H1 (cell line): Measurements from ENCODE around the gene UBE2E1. TPM values are rescaled to one million over a fixed set of nuclear protein-coding genes. Genes with fewer than 3 reads are reported as not detected.

Experiments
- CTCF ChIA-PET: fragments of 300-600 bp; sonication (Branson Sonifier 250); formaldehyde crosslinking; loops from one replicate; lab custom pipeline; 2021; ENCODE audit not compliant: partially characterized antibody; lab: Charles Lee
- POLR2A ChIA-PET: fragments of 300-600 bp; sonication (Branson Sonifier 250); formaldehyde crosslinking; loops from one replicate; lab custom pipeline; 2021; ENCODE audit warnings: inconsistent platforms; ENCODE audit not compliant: partially characterized antibody; lab: Charles Lee
- DNase-seq, 2 experiments: peaks; one replicate each; pipeline versions ENCODE4 v3.0.0 to v3.0.0-alpha.2; 2010 to 2022; ENCODE audit warnings: low spot score in 2 of 2, low read depth in 1 of 2, mixed read lengths in 1 of 2
- FAIRE-seq: peaks from 2 replicates; lab custom pipeline; 2011; peaks lifted over from hg19 to GRCh38; lab: Jason Lieb, UNC
- H2AFZ ChIP-seq: 2 replicates; pipeline ENCODE4 v1.8.1; 2012; ENCODE audit warnings: low read length, inconsistent platforms
- H2AK5ac ChIP-seq: 2 replicates; pipeline ENCODE4 v1.6.1; 2013; ENCODE audit warnings: low read depth, low read length
- H2BK120ac ChIP-seq: replicated peaks from 2 replicates; pipeline ENCODE3; 2013; ENCODE audit warnings: low read depth, low read length, inconsistent platforms
- H2BK12ac ChIP-seq: 2 replicates; pipeline ENCODE4 v1.6.1; 2013; ENCODE audit warnings: low read depth, low read length
- H2BK15ac ChIP-seq: 2 replicates; pipeline ENCODE4 v1.6.1; 2013; ENCODE audit warnings: low read length
- H2BK20ac ChIP-seq: 2 replicates; pipeline ENCODE4 v1.6.1; 2013; ENCODE audit warnings: low read length
- H2BK5ac ChIP-seq: 2 replicates; pipeline ENCODE4 v1.6.1; 2013; ENCODE audit warnings: low read depth, low read length
- H3K14ac ChIP-seq: 2 replicates; pipeline ENCODE4 v1.6.1; 2013; ENCODE audit warnings: inconsistent platforms; ENCODE audit not compliant: insufficient read length
- H3K18ac ChIP-seq: 2 replicates; pipeline ENCODE4 v1.6.1; 2013; ENCODE audit warnings: low read length; ENCODE audit errors: extremely low read depth
- H3K23ac ChIP-seq: 2 replicates; pipeline ENCODE4 v1.6.1; 2013; ENCODE audit warnings: inconsistent platforms; ENCODE audit not compliant: insufficient read length
- H3K23me2 ChIP-seq: 2 replicates; pipeline ENCODE4 v1.6.1; 2013; ENCODE audit warnings: low read depth, low read length
- H3K27ac ChIP-seq: 2 replicates; pipeline ENCODE4 v1.6.1; 2011; ENCODE audit warnings: low read depth, low read length, inconsistent platforms
- H3K27me3 ChIP-seq, 4 experiments: replicated peaks in 1 of 4; 1 replicate in 1 of 4; 2 replicates in 3 of 4; pipeline versions ENCODE4 v1.6.1 to v1.8.1; 2011 to 2013; ENCODE audit warnings: low read length in 3 of 4, mild to moderate bottlenecking in 3 of 4, inconsistent platforms in 2 of 4, mixed read lengths in 2 of 4, moderate library complexity in 1 of 4; ENCODE audit not compliant: control insufficient read depth in 3 of 4, insufficient read depth in 3 of 4; ENCODE audit errors: extremely low read depth in 1 of 4
- H3K36me3 ChIP-seq, 4 experiments: 2 replicates each; pipeline versions ENCODE4 v1.6.1 to v1.8.1; 2011 to 2013; ENCODE audit warnings: mild to moderate bottlenecking in 4 of 4, low read length in 3 of 4, moderate library complexity in 2 of 4, control low read depth in 1 of 4, inconsistent platforms in 1 of 4; ENCODE audit not compliant: insufficient read depth in 4 of 4, control insufficient read depth in 2 of 4
- H3K4ac ChIP-seq: replicated peaks from 2 replicates; pipeline ENCODE3; 2013; ENCODE audit warnings: low read length, low read depth, mixed read lengths, inconsistent platforms; ENCODE audit not compliant: insufficient read length
- H3K4me1 ChIP-seq, 4 experiments: replicated peaks in 1 of 4; 1 replicate in 1 of 4; 2 replicates in 3 of 4; pipeline versions ENCODE4 v1.6.1 to v1.8.1; 2011 to 2013; ENCODE audit warnings: low read length in 3 of 4, inconsistent platforms in 2 of 4, mixed read lengths in 1 of 4; ENCODE audit not compliant: insufficient read depth in 4 of 4, control insufficient read depth in 3 of 4
- H3K4me2 ChIP-seq, 2 experiments: 2 replicates each; pipeline versions ENCODE4 v1.6.1 to v1.8.1; 2011 to 2013; ENCODE audit warnings: low read depth in 2 of 2, low read length in 2 of 2, control low read depth in 1 of 2, inconsistent platforms in 1 of 2, mild to moderate bottlenecking in 1 of 2; ENCODE audit not compliant: insufficient read depth in 1 of 2
- H3K4me3 ChIP-seq, 4 experiments: fragments of 200-600, 300-600 bp in 1 of 4; sonication (generic), shearing (Covaris generic), sonication (Bioruptor Twin) in 1 of 4; 2 replicates each; pipeline versions ENCODE4 v1.5.1 to v1.8.1; 2011 to 2016; ENCODE audit warnings: low read length in 4 of 4, low read depth in 3 of 4, control low read depth in 2 of 4, inconsistent platforms in 2 of 4, mild to moderate bottlenecking in 2 of 4, mixed read lengths in 1 of 4, moderate library complexity in 1 of 4; ENCODE audit not compliant: insufficient read depth in 2 of 4; ENCODE audit errors: extremely low read depth in 1 of 4
- H3K56ac ChIP-seq: replicated peaks from 2 replicates; pipeline ENCODE3; 2013; ENCODE audit warnings: low read depth, mild to moderate bottlenecking, mixed read lengths, low read length, inconsistent platforms; ENCODE audit not compliant: insufficient read length
- H3K79me1 ChIP-seq: 2 replicates; pipeline ENCODE4 v1.6.1; 2013; ENCODE audit warnings: low read depth, low read length, control low read depth
- H3K79me2 ChIP-seq, 2 experiments: 2 replicates each; pipeline versions ENCODE4 v1.6.1 to v1.8.1; 2012 to 2013; ENCODE audit warnings: low read length in 2 of 2, mild to moderate bottlenecking in 2 of 2, inconsistent platforms in 1 of 2; ENCODE audit not compliant: insufficient read depth in 2 of 2, control insufficient read depth in 1 of 2
- H3K9ac ChIP-seq, 4 experiments: replicated peaks in 1 of 4; 1 replicate in 1 of 4; 2 replicates in 3 of 4; pipeline versions ENCODE4 v1.6.1 to v1.8.1; 2011 to 2013; ENCODE audit warnings: low read depth in 3 of 4, low read length in 3 of 4, control low read depth in 2 of 4, mild to moderate bottlenecking in 2 of 4, moderate library complexity in 2 of 4, inconsistent platforms in 1 of 4; ENCODE audit errors: extremely low read depth in 1 of 4
- H3K9me3 ChIP-seq, 2 experiments: 2 replicates each; pipeline versions ENCODE4 v1.6.1 to v1.8.1; 2012 to 2013; ENCODE audit warnings: mild to moderate bottlenecking in 2 of 2, moderate library complexity in 2 of 2, control low read depth in 1 of 2, inconsistent platforms in 1 of 2, low read depth in 1 of 2, low read length in 1 of 2, mixed read lengths in 1 of 2; ENCODE audit not compliant: insufficient read depth in 2 of 2
- H4K20me1 ChIP-seq, 2 experiments: replicated peaks in 1 of 2; 2 replicates each; pipeline versions ENCODE3 to v1.8.1; 2011 to 2013; ENCODE audit warnings: inconsistent platforms in 2 of 2, low read length in 2 of 2, mild to moderate bottlenecking in 1 of 2; ENCODE audit not compliant: insufficient read depth in 2 of 2, control insufficient read depth in 1 of 2
- H4K5ac ChIP-seq: 2 replicates; pipeline ENCODE4 v1.6.1; 2013; ENCODE audit warnings: low read length, low read depth, mixed read lengths, inconsistent platforms; ENCODE audit not compliant: insufficient read length
- H4K8ac ChIP-seq: 2 replicates; pipeline ENCODE4 v1.8.0; 2013; ENCODE audit warnings: mild to moderate bottlenecking, moderate library complexity, low read length, inconsistent platforms; ENCODE audit not compliant: insufficient read depth; ENCODE audit errors: extremely low read depth
- H4K91ac ChIP-seq: replicated peaks from 2 replicates; pipeline ENCODE3; 2013; ENCODE audit warnings: low read length, mixed read lengths, inconsistent platforms; ENCODE audit not compliant: insufficient read length
- ATF3 ChIP-seq: IDR thresholded peaks from 2 replicates; pipeline ENCODE4 v1.6.1; 2011; ENCODE audit warnings: low read depth, mild to moderate bottlenecking, low read length; ENCODE audit not compliant: insufficient read depth
- BCL11A ChIP-seq, 2 experiments: IDR thresholded peaks; one replicate each; pipeline ENCODE4 v1.6.1; 2011; ENCODE audit warnings: low read depth in 2 of 2, low read length in 2 of 2, mild to moderate bottlenecking in 2 of 2
- CREB1 ChIP-seq: IDR thresholded peaks from 2 replicates; pipeline ENCODE4 v1.6.1; 2012; ENCODE audit warnings: inconsistent platforms
- GABPA ChIP-seq: IDR thresholded peaks from 2 replicates; pipeline ENCODE4 v1.6.1; 2011; ENCODE audit warnings: mild to moderate bottlenecking, low read length, moderate library complexity, borderline replicate concordance; ENCODE audit not compliant: insufficient read depth
- HDAC6 ChIP-seq: IDR thresholded peaks from one replicate; pipeline ENCODE4 v1.7.1; 2012; ENCODE audit warnings: low read depth, mild to moderate bottlenecking, inconsistent platforms, low read length, moderate library complexity
- NRF1 ChIP-seq: IDR thresholded peaks from 2 replicates; pipeline ENCODE4 v1.6.1; 2011; ENCODE audit warnings: mild to moderate bottlenecking, low read depth, low read length, improper control_type of control experiment
- PHF8 ChIP-seq: fragments of 200-600 bp; sonication (generic); conservative IDR thresholded peaks from 2 replicates; pipeline ENCODE4 v1.7.1; 2012; ENCODE audit warnings: low read depth, mild to moderate bottlenecking, inconsistent platforms, low read length, moderate library complexity
- SIN3A ChIP-seq, 2 experiments: IDR thresholded peaks in 1 of 2; conservative IDR thresholded peaks in 1 of 2; 2 replicates each; pipeline ENCODE4 v1.6.1; 2011 to 2012; ENCODE audit warnings: low read length in 2 of 2, improper control_type of control experiment in 1 of 2, low read depth in 1 of 2, mild to moderate bottlenecking in 1 of 2
- SUZ12 ChIP-seq: fragments of 200-600 bp; sonication (generic); IDR thresholded peaks from 2 replicates; pipeline ENCODE4 v1.6.1; 2012; ENCODE audit warnings: mild to moderate bottlenecking, inconsistent platforms, low read length, moderate library complexity, mixed read lengths
- TEAD4 ChIP-seq: IDR thresholded peaks from 2 replicates; pipeline ENCODE4 v1.6.1; 2012; ENCODE audit warnings: low read depth, low read length, inconsistent platforms, mixed read lengths
- USF2 ChIP-seq: IDR thresholded peaks from 2 replicates; pipeline ENCODE4 v1.6.1; 2011; ENCODE audit warnings: low read length, improper control_type of control experiment
- YY1 ChIP-seq: IDR thresholded peaks from 2 replicates; pipeline ENCODE4 v1.6.1; 2011; ENCODE audit warnings: low read depth, mild to moderate bottlenecking, low read length
- WGBS, 2 experiments: shearing (Covaris generic) in 1 of 2; methylation state at CpG; one replicate each; pipeline versions ENCODE4 v1.1.6 to v1.1.7; 2013 to 2015; ENCODE audit warnings: low lambda C conversion rate in 2 of 2, mixed read lengths in 2 of 2, inconsistent platforms in 1 of 2, low coverage in 1 of 2, missing lambda C conversion rate in 1 of 2; ENCODE audit not compliant: insufficient replicate concordance in 2 of 2, insufficient coverage in 1 of 2, insufficient read length in 1 of 2; ENCODE audit errors: extremely low coverage in 1 of 2, missing lambda C conversion rate in 1 of 2; 5-methylcytosine and 5-hydroxymethylcytosine counted together
- polyA plus RNA-seq, 7 experiments: library from polyadenylated mRNA; depleted of rRNA in 3 of 7; stranded (reverse) in 5 of 7; unstranded in 2 of 7; fragments of >200 nt in 5 of 7; fragments of 200-250 nt in 2 of 7; gene quantifications; 1 replicate in 5 of 7; 2 replicates in 1 of 7; 4 replicates in 1 of 7; pipeline versions ENCODE4 v1.2.1 to v1.2.3, GENCODE V29; 2011 to 2013; ENCODE audit warnings: missing spikeins in 2 of 7, mixed read lengths in 2 of 7
- total RNA-seq: library from RNA; stranded (reverse); fragmentation: NEBNext Ultra II Directional; extraction: Animal tissue kit (Norgen Biotek cat#: 25700); gene quantifications from 2 replicates; pipeline ENCODE4 v1.2.1, GENCODE V29; 2021

Gene UBE2E1
- total and polyA plus RNA-seq, 2 of the 8 experiments (the other 6 are each of a cell fraction or from before 2014, with no cell fraction given): 109 to 141 TPM

- Histone ChIP-seq H4K8ac (no peak overlapping the region), H2BK120ac (no peak overlapping the region), H3K27ac (no peak overlapping the region), H3K36me3 (peaks cover 15 to 36% (median 22%) of the 10 kb centered on the region in 4 experiments), H3K27me3 (no peaks in the 10 kb centered on the region; a peak in 1 of 7 replicates), H2AK5ac (no peak overlapping the region), H3K14ac (no peak overlapping the region), H3K9ac (no peak overlapping the region), H3K4me1 (peaks cover 5 to 10% (median 6%) of the 10 kb centered on the region in 4 experiments; a peak in 5 of 7 replicates), H3K79me1 (no peaks in the 10 kb centered on the region), H2BK15ac (no peak overlapping the region), H3K56ac (no peak overlapping the region), H3K4ac (no peak overlapping the region), H3K18ac (no peak overlapping the region), H3K79me2 (peaks cover 0 to 36% of the 10 kb centered on the region in 2 experiments; a peak in 3 of 4 replicates), H4K91ac (no peak overlapping the region), H3K4me3 (peak overlapping the region in 1 of 4 experiments; percentile 10; a peak in 1 of 8 replicates), H2AFZ (no peak overlapping the region), H3K4me2 (peak overlapping the region in 1 of 2 experiments; percentile 18; a peak in 1 of 4 replicates), H2BK5ac (no peak overlapping the region), H3K9me3 (no peaks in the 10 kb centered on the region), H4K20me1 (peaks cover 9 to 14% of the 10 kb centered on the region in 2 experiments), H4K5ac (no peak overlapping the region), H2BK12ac (no peak overlapping the region), H3K23me2 (peaks cover 17% of the 10 kb centered on the region), H2BK20ac (no peak overlapping the region), H3K23ac (no peak overlapping the region)
- ChIA-PET CTCF (interaction anchor here (3.5 kb wide), 1 partner anchor 7 kb away, joined by 21 read pairs; no protein-coding TSS in a partner anchor), POLR2A (interaction anchor here (0.6 to 11.5 kb wide), 8 partner anchors 12 to 77 kb away, joined by 6 to 363 read pairs (median 64); partner anchors contain the start of gene NR1D2)
- no peak for FAIRE-seq
- DNase-seq: no peak
- WGBS, 2 experiments: 85% methylated on average over 2 of the region's 2 CpGs; no CpG with 5 or more reads in 1 of the 2 experiments
- TF ChIP-seq YY1: no peak
- no peak for TF ChIP-seq NRF1
- no peak for TF ChIP-seq BCL11A (IDR thresholded peaks at IDR 0.05; ENCODE audit: low read depth in 2 of 2, low read length in 2 of 2)
- TF ChIP-seq TEAD4: no peak
- no peak for TF ChIP-seq PHF8
- TF ChIP-seq CREB1: no peak
- no peak for TF ChIP-seq ATF3
- TF ChIP-seq HDAC6: no peak
- no peak for TF ChIP-seq GABPA
- no peak for TF ChIP-seq SIN3A (conservative IDR thresholded peaks at IDR 0.05 in 1 of 2, IDR thresholded peaks at IDR 0.05 in 1 of 2; ENCODE audit: low read depth in 1 of 2, low read length in 2 of 2)
- no peak for TF ChIP-seq USF2
- TF ChIP-seq SUZ12: no peak
Measured at GRCh38 chr3:23919628-23920027, 113.9 kb downstream of the UBE2E1 start.
